ENCODE data around the gene KCNJ10. TPM values are rescaled to one million over a fixed set of nuclear protein-coding genes. Genes with fewer than 3 reads are reported as not detected.

KCNJ10 gene
- total RNA-seq, 1 donor from 2014 or later, result not detected

- no peaks in the 10 kb centered on the region for H3K4me1 Mint-ChIP-seq (ENCODE audit: unreplicated experiment)
- H3K27ac Mint-ChIP-seq, result no peak overlapping the region
- H3K36me3 Mint-ChIP-seq, result no peaks in the 10 kb centered on the region
- no peaks in the 10 kb centered on the region for H3K9me3 Mint-ChIP-seq
- DNase-seq (ENCODE audit: extremely low spot score, unreplicated experiment), result no peak
- H3K27me3 Mint-ChIP-seq, result peaks cover 31% of the 10 kb centered on the region
- TF ChIP-seq CTCF (conservative IDR thresholded peaks at IDR 0.05), result no peak
- H3K4me3 Mint-ChIP-seq, result no peak overlapping the region
Observed at GRCh38 chr1:159980076-159980475, 89.9 kb downstream of the KCNJ10 start.

- Mint-ChIP-seq H3K4me3 (no peak overlapping the region), H3K27ac (no peak overlapping the region), H3K36me3 (no peaks in the 10 kb centered on the region), H3K4me1 (ENCODE audit: unreplicated experiment) (no peaks in the 10 kb centered on the region), H3K9me3 (no peaks in the 10 kb centered on the region), H3K27me3 (peaks cover 31% of the 10 kb centered on the region)
- TF ChIP-seq CTCF (conservative IDR thresholded peaks at IDR 0.05), result no peak
- DNase-seq (ENCODE audit: extremely low spot score, unreplicated experiment), result no peak
Observed at GRCh38 chr1:159979257-159979656, 90.7 kb downstream of the KCNJ10 start.

DNA sequence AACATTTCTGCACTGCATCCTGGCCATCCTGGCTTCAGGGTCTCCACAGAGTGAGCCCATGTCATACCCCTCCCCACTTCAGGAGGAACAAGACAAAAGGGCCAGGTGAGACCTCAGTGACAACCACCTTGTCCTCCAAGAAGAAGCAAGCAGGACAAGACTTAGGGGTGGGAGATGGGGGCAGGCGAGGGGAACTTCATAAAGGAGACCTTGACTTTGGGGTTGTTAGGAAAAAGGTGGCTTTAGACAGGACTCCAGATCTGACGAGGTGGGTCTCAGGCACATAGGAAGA is 91.9 kb downstream of the KCNJ10 start:
- TF ChIP-seq CTCF (conservative IDR thresholded peaks at IDR 0.05), result no peak

DNA sequence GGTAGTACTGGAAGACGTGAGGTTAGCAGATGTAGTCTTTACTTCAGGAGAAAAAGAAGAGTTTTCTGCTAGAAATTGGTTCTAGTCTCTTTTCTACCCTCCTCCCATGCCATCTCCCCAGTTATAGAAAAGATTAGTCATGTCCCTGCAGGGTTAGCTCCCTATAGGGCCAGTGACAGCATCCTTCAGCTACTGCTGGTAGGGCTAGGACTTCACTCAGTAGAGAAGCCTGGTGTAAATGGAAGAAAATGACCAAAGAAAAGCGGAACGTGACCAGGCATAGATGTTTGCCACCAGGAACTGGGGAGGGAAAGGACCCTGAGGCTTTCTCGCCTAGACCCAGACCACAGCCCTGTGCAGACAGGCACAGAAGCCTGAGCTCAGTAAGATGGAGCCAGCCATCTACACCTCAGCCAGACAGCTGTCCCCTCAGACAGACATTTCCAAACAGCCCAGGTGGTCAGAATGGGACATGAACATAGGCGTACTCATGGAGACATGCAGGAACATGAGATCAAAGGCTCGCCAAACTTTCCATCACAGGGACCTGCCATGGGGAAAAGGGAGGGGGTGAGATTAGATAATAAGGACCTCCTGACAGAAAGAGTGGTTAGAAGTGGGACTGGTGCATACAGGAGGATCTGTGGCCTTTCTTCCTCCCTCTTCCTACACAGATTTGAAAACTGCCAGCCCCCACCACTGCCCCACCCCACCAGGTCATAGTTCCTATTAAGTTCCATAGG is 92.4 kb downstream of the KCNJ10 start:
- H3K9me3 Mint-ChIP-seq, result no peaks in the 10 kb centered on the region
- no peak overlapping the region for H3K4me3 Mint-ChIP-seq
- H3K27ac Mint-ChIP-seq, result no peak overlapping the region
- H3K27me3 Mint-ChIP-seq, result peaks cover 27% of the 10 kb centered on the region
- no peaks in the 10 kb centered on the region for H3K4me1 Mint-ChIP-seq (ENCODE audit: unreplicated experiment)
- no peak for TF ChIP-seq CTCF (conservative IDR thresholded peaks at IDR 0.05)
- no peak for DNase-seq (ENCODE audit: extremely low spot score, unreplicated experiment)
- H3K36me3 Mint-ChIP-seq, result no peaks in the 10 kb centered on the region

More for the DNA sequence above, 91.9 kb downstream of the KCNJ10 start:
- H3K27ac Mint-ChIP-seq, result no peak overlapping the region
- no peak overlapping the region for H3K4me3 Mint-ChIP-seq
- no peak for DNase-seq (ENCODE audit: extremely low spot score, unreplicated experiment)
- H3K9me3 Mint-ChIP-seq, result no peaks in the 10 kb centered on the region
- no peaks in the 10 kb centered on the region for H3K4me1 Mint-ChIP-seq (ENCODE audit: unreplicated experiment)
- H3K36me3 Mint-ChIP-seq, result no peaks in the 10 kb centered on the region
- H3K27me3 Mint-ChIP-seq, result peaks cover 29% of the 10 kb centered on the region

DNA sequence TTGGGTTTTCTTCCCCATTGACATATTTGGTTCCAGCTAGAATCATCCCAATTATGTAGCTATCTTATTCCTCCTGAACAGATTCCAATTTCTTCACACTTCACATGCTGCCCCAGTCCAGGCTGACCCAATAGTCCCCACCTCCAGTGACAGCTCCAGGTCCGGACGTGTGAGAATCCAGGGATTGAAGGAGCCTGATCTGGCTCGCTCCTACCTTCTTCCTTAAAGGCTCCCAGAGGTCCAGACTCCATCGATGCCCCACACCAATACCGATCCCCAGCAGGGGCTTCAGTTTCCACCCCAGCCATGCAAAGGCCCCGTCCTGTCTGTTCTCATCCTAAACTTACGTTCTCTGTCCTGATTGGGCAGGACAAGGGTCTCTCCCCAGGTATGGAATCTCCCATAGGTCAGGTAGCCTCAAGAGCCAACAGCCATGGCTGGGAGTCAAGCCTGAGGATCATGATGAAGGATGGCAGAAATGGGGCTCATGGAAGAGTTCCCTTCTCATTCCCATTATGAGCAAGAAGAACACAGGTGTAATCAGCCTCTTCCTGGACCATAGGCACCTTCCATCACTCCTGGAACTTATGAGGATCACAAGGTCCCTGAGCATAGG is 95.5 kb downstream of the KCNJ10 start:
- no peak for DNase-seq (ENCODE audit: extremely low spot score, unreplicated experiment)
- H3K4me1 Mint-ChIP-seq (ENCODE audit: unreplicated experiment), result peaks cover 4% of the 10 kb centered on the region
- no peak overlapping the region for H3K4me3 Mint-ChIP-seq
- no peak overlapping the region for H3K27ac Mint-ChIP-seq
- H3K36me3 Mint-ChIP-seq, result no peaks in the 10 kb centered on the region
- no peak for TF ChIP-seq CTCF (conservative IDR thresholded peaks at IDR 0.05)
- H3K9me3 Mint-ChIP-seq, result no peaks in the 10 kb centered on the region
- H3K27me3 Mint-ChIP-seq, result peaks cover 20% of the 10 kb centered on the region

Measured in type B pancreatic cell (in vitro differentiated cells).